Liver (tissue), 9 donors: ENCODE data around the gene PTPRN2. TPM values are rescaled to one million over a fixed set of nuclear protein-coding genes. Genes with fewer than 3 reads are reported as not detected.

ENCODE experiments used
- DNase-seq: peaks from one replicate; pipeline ENCODE4 v3.0.0-alpha.2; 2017; ENCODE audit warnings: low spot score
- H3K27ac ChIP-seq, 2 donors: one replicate each; pipeline ENCODE4 v1.7.0; 2013; ENCODE audit warnings: inconsistent platforms in 2 of 2, low read length in 2 of 2, control low read depth in 1 of 2, low read depth in 1 of 2, mild to moderate bottlenecking in 1 of 2
- H3K27me3 ChIP-seq, 4 donors: one replicate each; pipeline versions ENCODE4 v1.6.1 to v1.7.0; 2013; ENCODE audit warnings: low read length in 3 of 4, inconsistent platforms in 1 of 4, mild to moderate bottlenecking in 1 of 4, moderate library complexity in 1 of 4; ENCODE audit not compliant: control insufficient read depth in 4 of 4, insufficient read depth in 4 of 4
- H3K36me3 ChIP-seq, 4 donors: one replicate each; pipeline versions ENCODE4 v1.6.1 to v1.7.0; 2013; ENCODE audit warnings: low read length in 3 of 4, mild to moderate bottlenecking in 3 of 4, low read depth in 1 of 4, moderate library complexity in 1 of 4; ENCODE audit not compliant: control insufficient read depth in 4 of 4, insufficient read depth in 3 of 4
- H3K4me1 ChIP-seq, 4 donors: one replicate each; pipeline versions ENCODE4 v1.6.1 to v1.7.0; 2013; ENCODE audit warnings: low read length in 3 of 4, mild to moderate bottlenecking in 3 of 4, moderate library complexity in 1 of 4; ENCODE audit not compliant: control insufficient read depth in 4 of 4, insufficient read depth in 4 of 4
- H3K4me3 ChIP-seq, 3 donors: one replicate each; pipeline versions ENCODE4 v1.6.1 to v1.7.0; 2013; ENCODE audit warnings: low read length in 3 of 3, control low read depth in 1 of 3, low read depth in 1 of 3, mild to moderate bottlenecking in 1 of 3
- H3K9ac ChIP-seq, 2 donors: one replicate each; pipeline ENCODE4 v1.7.0; 2013; ENCODE audit warnings: low read length in 2 of 2, mild to moderate bottlenecking in 2 of 2, moderate library complexity in 2 of 2, control low read depth in 1 of 2, low read depth in 1 of 2
- H3K9me3 ChIP-seq, 4 donors: one replicate each; pipeline versions ENCODE4 v1.6.1 to v1.7.0; 2013; ENCODE audit warnings: low read length in 3 of 4; ENCODE audit not compliant: control insufficient read depth in 4 of 4
- ATF3 ChIP-seq: IDR thresholded peaks from 2 replicates; pipeline ENCODE4 v1.6.1; 2016; ENCODE audit warnings: antibody characterized with exemption
- CTCF ChIP-seq: fragments of 150-350 bp; IDR thresholded peaks from 2 replicates; pipeline ENCODE4 v1.5.1; 2017; ENCODE audit warnings: improper control_type of control experiment, low read depth, low read length; ENCODE audit not compliant: missing input control
- EGR1 ChIP-seq, 2 donors: IDR thresholded peaks; 2 replicates each; pipeline ENCODE4 v1.6.1; 2016 to 2018; ENCODE audit warnings: antibody characterized with exemption in 2 of 2, low read depth in 2 of 2
- FOXA1 ChIP-seq: IDR thresholded peaks from 2 replicates; pipeline ENCODE4 v1.6.1; 2016; ENCODE audit warnings: antibody characterized with exemption
- FOXA2 ChIP-seq: IDR thresholded peaks from 2 replicates; pipeline ENCODE4 v1.6.1; 2016; ENCODE audit warnings: antibody characterized with exemption
- GABPA ChIP-seq, 2 donors: IDR thresholded peaks in 1 of 2; conservative IDR thresholded peaks in 1 of 2; 2 replicates each; pipeline ENCODE4 v1.6.1; 2016; ENCODE audit warnings: antibody characterized with exemption in 2 of 2, mild to moderate bottlenecking in 1 of 2, moderate library complexity in 1 of 2
- HNF4A ChIP-seq, 2 donors: conservative IDR thresholded peaks; 2 replicates each; pipeline ENCODE4 v1.6.1; 2016; ENCODE audit warnings: antibody characterized with exemption in 2 of 2, mild to moderate bottlenecking in 2 of 2
- NR2F2 ChIP-seq: IDR thresholded peaks from 2 replicates; pipeline ENCODE4 v1.6.1; 2016; ENCODE audit warnings: antibody characterized with exemption
- RAD21 ChIP-seq, 2 donors: IDR thresholded peaks; 2 replicates each; pipeline ENCODE4 v1.6.1; 2016; ENCODE audit warnings: antibody characterized with exemption in 2 of 2, mild to moderate bottlenecking in 2 of 2
- REST ChIP-seq: IDR thresholded peaks from 2 replicates; pipeline ENCODE4 v1.6.1; 2016; ENCODE audit warnings: antibody characterized with exemption, mild to moderate bottlenecking
- RXRA ChIP-seq, 2 donors: IDR thresholded peaks; 2 replicates each; pipeline ENCODE4 v1.6.1; 2017 to 2018; ENCODE audit warnings: antibody characterized with exemption in 2 of 2, mild to moderate bottlenecking in 1 of 2
- SP1 ChIP-seq: IDR thresholded peaks from 2 replicates; pipeline ENCODE4 v1.6.1; 2018; ENCODE audit warnings: antibody characterized with exemption, mild to moderate bottlenecking
- TAF1 ChIP-seq: conservative IDR thresholded peaks from 2 replicates; pipeline ENCODE4 v1.6.1; 2016; ENCODE audit warnings: antibody characterized with exemption, mild to moderate bottlenecking
- YY1 ChIP-seq: IDR thresholded peaks from 2 replicates; pipeline ENCODE4 v1.6.1; 2016; ENCODE audit warnings: antibody characterized with exemption, mild to moderate bottlenecking
- ZBTB33 ChIP-seq: IDR thresholded peaks from 2 replicates; pipeline ENCODE4 v1.6.1; 2016; ENCODE audit warnings: antibody characterized with exemption
- WGBS: extraction: QIAGEN DNeasy Blood & Tissue Kit; methylation state at CpG from one replicate; pipeline ENCODE4 v1.1.7; 2013; 5-methylcytosine and 5-hydroxymethylcytosine counted together
- polyA plus RNA-seq, 2 donors: library from polyadenylated mRNA; stranded (reverse) in 1 of 2; unstranded in 1 of 2; fragments of 200-250 nt in 1 of 2; fragments of >200 nt in 1 of 2; fragmentation: Nextera tagmentation in 1 of 2; extraction: Ambion mirVana in 1 of 2; gene quantifications; one replicate each; pipeline versions ENCODE4 v1.2.1 to v1.2.3, GENCODE V29; 2013 to 2015
- total RNA-seq, 2 donors: library from RNA; depleted of rRNA; stranded (reverse); fragments of >200 nt; gene quantifications; one replicate each; pipeline ENCODE4 v1.2.3, GENCODE V29; 2014
- donor health status: healthy.
- donor health status: healthy.
- donor health status: healthy.
- donor health status: healthy.
- donor health status: healthy.

Gene PTPRN2
- total and polyA plus RNA-seq, 4 donors, result 0.75 to 1.9 (median 1.1) TPM

- no peaks in the 10 kb centered on the region for H3K36me3 ChIP-seq
- no peaks in the 10 kb centered on the region for H3K27me3 ChIP-seq
- H3K4me1 ChIP-seq, result no peaks in the 10 kb centered on the region
- no peaks in the 10 kb centered on the region for H3K9me3 ChIP-seq
- 81% methylated on average over 34 of the region's 34 CpGs for WGBS
- H3K9ac ChIP-seq, result no peak overlapping the region
- no peak overlapping the region for H3K27ac ChIP-seq
- H3K4me3 ChIP-seq, result no peak overlapping the region
- TF ChIP-seq FOXA1 (no peak), HNF4A (conservative IDR thresholded peaks at IDR 0.05) (no peak), TAF1 (no peak), ZBTB33 (no peak), SP1 (no peak), RAD21 (IDR thresholded peaks at IDR 0.05) (no peak), NR2F2 (no peak)
- no peak for DNase-seq
Measured at GRCh38 chr7:158276414-158277218, 311.0 kb downstream of the PTPRN2 start.

GRCh38 chr7:158275711-158276413 lies 311.8 kb downstream of the PTPRN2 start:
- no peak overlapping the region for H3K9ac ChIP-seq
- no peaks in the 10 kb centered on the region for H3K36me3 ChIP-seq
- no peaks in the 10 kb centered on the region for H3K4me1 ChIP-seq
- WGBS, result 92% methylated on average over 16 of the region's 22 CpGs
- DNase-seq, result no peak
- no peaks in the 10 kb centered on the region for H3K27me3 ChIP-seq
- H3K4me3 ChIP-seq, result no peak overlapping the region
- TF ChIP-seq HNF4A (conservative IDR thresholded peaks at IDR 0.05) (no peak), SP1 (no peak), CTCF (no peak), FOXA1 (no peak), EGR1 (IDR thresholded peaks at IDR 0.05; ENCODE audit: low read depth in 2 of 2) (no peak), ZBTB33 (no peak), FOXA2 (no peak), RXRA (IDR thresholded peaks at IDR 0.05) (no peak), GABPA (IDR thresholded peaks at IDR 0.05 in 1 of 2, conservative IDR thresholded peaks at IDR 0.05 in 1 of 2) (no peak), RAD21 (IDR thresholded peaks at IDR 0.05) (no peak), REST (no peak), ATF3 (no peak), YY1 (no peak)
- no peak overlapping the region for H3K27ac ChIP-seq
- H3K9me3 ChIP-seq, result no peaks in the 10 kb centered on the region
